CD14-positive monocyte (primary cell): Measurements from ENCODE around the gene EMC8. TPM values are rescaled to one million over a fixed set of nuclear protein-coding genes. Genes with fewer than 3 reads are reported as not detected.

ENCODE experiments used
- DNase-seq, 3 donors: peaks; one replicate each; pipeline ENCODE4 v3.0.0-alpha.2; 2011 to 2022
- H2AFZ ChIP-seq: 2 replicates; pipeline ENCODE4 v1.6.0; 2012; ENCODE audit warnings: mild to moderate bottlenecking, low read depth, low read length, inconsistent platforms; ENCODE audit not compliant: insufficient read depth, poor library complexity, severe bottlenecking
- H3K27ac ChIP-seq, 2 donors: 1 replicate in 1 of 2; 2 replicates in 1 of 2; pipeline ENCODE4 v1.5.1; 2012 to 2013; ENCODE audit warnings: low read length in 2 of 2, control low read depth in 1 of 2, inconsistent platforms in 1 of 2, low read depth in 1 of 2, mild to moderate bottlenecking in 1 of 2
- H3K27me3 ChIP-seq, 2 donors: one replicate each; pipeline versions ENCODE4 v1.6.0 to v1.6.1; 2011 to 2013; ENCODE audit warnings: low read length in 2 of 2; ENCODE audit not compliant: control insufficient read depth in 2 of 2, insufficient read depth in 2 of 2
- H3K36me3 ChIP-seq, 2 donors: replicated peaks in 1 of 2; 1 replicate in 1 of 2; 2 replicates in 1 of 2; pipeline versions ENCODE4 v1.5.1 to v1.6.1; 2012 to 2013; ENCODE audit warnings: low read length in 2 of 2, control low read depth in 1 of 2, inconsistent platforms in 1 of 2, mild to moderate bottlenecking in 1 of 2; ENCODE audit not compliant: insufficient read depth in 2 of 2, control insufficient read depth in 1 of 2
- H3K4me1 ChIP-seq, 2 donors: 1 replicate in 1 of 2; 2 replicates in 1 of 2; pipeline versions ENCODE4 v1.5.1 to v1.6.1; 2012 to 2013; ENCODE audit warnings: low read length in 2 of 2, control low read depth in 1 of 2, inconsistent platforms in 1 of 2, mild to moderate bottlenecking in 1 of 2, moderate library complexity in 1 of 2; ENCODE audit not compliant: insufficient read depth in 2 of 2, control insufficient read depth in 1 of 2
- H3K4me2 ChIP-seq: replicated peaks from 2 replicates; pipeline ENCODE3; 2012; ENCODE audit warnings: low read length, moderate library complexity, mild to moderate bottlenecking; ENCODE audit not compliant: poor library complexity, severe bottlenecking; ENCODE audit errors: extremely low read depth
- H3K4me3 ChIP-seq, 3 experiments: fragments of 200-600 bp in 1 of 3; sonication (generic) in 1 of 3; replicated peaks in 1 of 3; 1 replicate in 2 of 3; 2 replicates in 1 of 3; pipeline ENCODE4 v1.5.1; 2011 to 2013; ENCODE audit warnings: low read length in 3 of 3, mild to moderate bottlenecking in 3 of 3, control low read depth in 2 of 3, low read depth in 2 of 3, inconsistent platforms in 1 of 3, moderate library complexity in 1 of 3
- H3K79me2 ChIP-seq: 2 replicates; pipeline ENCODE4 v1.6.0; 2012; ENCODE audit warnings: mild to moderate bottlenecking, control low read depth, inconsistent platforms, low read length, moderate library complexity; ENCODE audit not compliant: insufficient read depth
- H3K9ac ChIP-seq: 2 replicates; pipeline ENCODE4 v1.6.0; 2017; ENCODE audit warnings: low read length, mild to moderate bottlenecking; ENCODE audit not compliant: insufficient read depth, poor library complexity, severe bottlenecking
- H3K9me3 ChIP-seq, 2 donors: replicated peaks in 1 of 2; 1 replicate in 1 of 2; 2 replicates in 1 of 2; pipeline versions ENCODE4 v1.5.1 to v1.6.1; 2012 to 2013; ENCODE audit warnings: low read length in 2 of 2, control low read depth in 1 of 2; ENCODE audit not compliant: control insufficient read depth in 1 of 2, insufficient read depth in 1 of 2
- H4K20me1 ChIP-seq: 2 replicates; pipeline ENCODE4 v1.6.0; 2012; ENCODE audit warnings: mild to moderate bottlenecking, low read length, control low read depth, moderate library complexity; ENCODE audit not compliant: insufficient read depth
- H3K27ac Mint-ChIP-seq, 7 donors: one replicate each; pipeline ENCODE4 v1.8.0; 2020; ENCODE audit warnings: mild to moderate bottlenecking in 7 of 7, mixed read lengths in 7 of 7, moderate library complexity in 6 of 7, inconsistent platforms in 2 of 7
- H3K27me3 Mint-ChIP-seq, 3 donors: one replicate each; pipeline ENCODE4 v1.8.0; 2021 to 2022; ENCODE audit warnings: low read depth in 3 of 3, mild to moderate bottlenecking in 3 of 3, mixed read lengths in 3 of 3, moderate library complexity in 3 of 3, inconsistent platforms in 1 of 3
- H3K36me3 Mint-ChIP-seq, 2 donors: one replicate each; pipeline ENCODE4 v1.8.0; 2020; ENCODE audit warnings: mixed read lengths in 2 of 2, inconsistent platforms in 1 of 2, mild to moderate bottlenecking in 1 of 2
- H3K4me1 Mint-ChIP-seq: one replicate; pipeline ENCODE4 v1.8.0; 2020; ENCODE audit warnings: mild to moderate bottlenecking, mixed read lengths
- H3K4me3 Mint-ChIP-seq, 2 donors: one replicate each; pipeline ENCODE4 v1.8.0; 2020; ENCODE audit warnings: mild to moderate bottlenecking in 2 of 2, mixed read lengths in 2 of 2, moderate library complexity in 1 of 2
- H3K9me3 Mint-ChIP-seq, 7 donors: one replicate each; pipeline ENCODE4 v1.8.0; 2020 to 2022; ENCODE audit warnings: mixed read lengths in 7 of 7, mild to moderate bottlenecking in 6 of 7, moderate library complexity in 6 of 7, inconsistent platforms in 2 of 7
- CTCF ChIP-seq: fragments of 200-600 bp; IDR thresholded peaks from one replicate; pipeline ENCODE4 v1.8.0; 2022; ENCODE audit warnings: antibody characterized with exemption, mild to moderate bottlenecking
- WGBS: methylation state at CpG from one replicate; pipeline ENCODE4 v1.1.5; 2013; ENCODE audit warnings: missing lambda C conversion rate; ENCODE audit not compliant: insufficient coverage; 5-methylcytosine and 5-hydroxymethylcytosine counted together
- intact Hi-C, 2 donors: fragments of 100-400 bp; cut with micrococcal nuclease; formaldehyde crosslinking; loops; one replicate each; pipeline versions ENCODE4 v1.15.0 to v1.15.1; 2023
- polyA plus RNA-seq, 3 donors: library from polyadenylated mRNA; depleted of rRNA in 1 of 3; unstranded in 2 of 3; stranded (reverse) in 1 of 3; fragments of 300-500 nt in 2 of 3; fragments of >200 nt in 1 of 3; fragmentation: Illumina TruSeq in 2 of 3; gene quantifications; 1 replicate in 2 of 3; 2 replicates in 1 of 3; pipeline ENCODE4 v1.2.3, GENCODE V29; 2012 to 2021

EMC8 gene
- polyA plus RNA-seq, 3 donors: 28.2 to 30.0 (median 29.9) TPM

GRCh38 chr16:85736921-85737320 is 62.4 kb downstream of the EMC8 start:
- Histone ChIP-seq H3K4me3 (no peak overlapping the region), H3K4me2 (no peak overlapping the region), H2AFZ (no peak overlapping the region), H3K9me3 (no peaks in the 10 kb centered on the region), H3K27ac (no peak overlapping the region), H3K36me3 (no peaks in the 10 kb centered on the region), H3K27me3 (no peaks in the 10 kb centered on the region), H3K4me1 (peaks cover 54 to 55% of the 10 kb centered on the region in 2 donors), H4K20me1 (no peaks in the 10 kb centered on the region), H3K9ac (no peak overlapping the region), H3K79me2 (peaks cover 21% of the 10 kb centered on the region)
- intact Hi-C loops: loop anchor here in 1 of 2 donors (10.0 kb wide), 1 partner anchor 178 kb away; no protein-coding TSS in a partner anchor
- 51% methylated on average over 9 of the region's 9 CpGs for WGBS
- Mint-ChIP-seq H3K27ac (peak overlapping the region in 2 of 7 donors; percentile 45 to 73), H3K4me1 (peaks cover 51% of the 10 kb centered on the region), H3K27me3 (peaks cover 0 to 6% (median 0%) of the 10 kb centered on the region in 3 donors), H3K36me3 (peaks cover 11 to 17% of the 10 kb centered on the region in 2 donors), H3K4me3 (no peak overlapping the region), H3K9me3 (peaks cover 0 to 2% (median 0%) of the 10 kb centered on the region in 7 donors)
- no peak for DNase-seq
- no peak for TF ChIP-seq CTCF

GRCh38 chr16:85735946-85736345 is 63.4 kb downstream of the EMC8 start:
- Mint-ChIP-seq H3K4me3 (peak overlapping the region; percentile 64 to 75), H3K36me3 (peaks cover 6 to 12% of the 10 kb centered on the region in 2 donors), H3K4me1 (peaks cover 61% of the 10 kb centered on the region), H3K27ac (peak overlapping the region in 1 of 7 donors; percentile 18), H3K27me3 (peaks cover 0 to 6% (median 0%) of the 10 kb centered on the region in 3 donors), H3K9me3 (peaks cover 0 to 2% (median 0%) of the 10 kb centered on the region in 7 donors)
- Histone ChIP-seq H3K27me3 (no peaks in the 10 kb centered on the region), H3K27ac (no peak overlapping the region), H3K4me2 (peak overlapping the region; percentile 82), H2AFZ (peak overlapping the region; percentile 84), H3K4me3 (peak overlapping the region in 1 of 3 experiments; percentile 72), H4K20me1 (no peaks in the 10 kb centered on the region), H3K79me2 (peaks cover 31% of the 10 kb centered on the region), H3K9ac (no peak overlapping the region), H3K36me3 (no peaks in the 10 kb centered on the region), H3K4me1 (peaks cover 63 to 65% of the 10 kb centered on the region in 2 donors), H3K9me3 (no peaks in the 10 kb centered on the region)
- TF ChIP-seq CTCF: no peak
- no peak for DNase-seq
- 59% methylated on average over 3 of the region's 6 CpGs for WGBS
- intact Hi-C loops: loop anchor here in 1 of 2 donors (10.0 kb wide), 1 partner anchor 179 kb away; no protein-coding TSS in a partner anchor
